Heart left ventricle (tissue), 13 donors: ENCODE results near the gene PLEKHG3.

Source experiments
- POLR2A ChIP-seq, 2 donors: fragments of 450-650 bp; IDR thresholded peaks; one replicate each; pipeline ENCODE4 v1.6.1; 2017; ENCODE audit warnings: antibody characterized with exemption in 2 of 2, mild to moderate bottlenecking in 2 of 2, moderate library complexity in 2 of 2
- TF ChIP-seq, protein P1 (sequence below), 12 donors: fragments of 200-600 bp; sonication (generic) in 4 of 12; IDR thresholded peaks; one replicate each; pipeline versions ENCODE4 v1.5.0 to v1.8.0; 2018 to 2022; ENCODE audit warnings: antibody characterized with exemption in 12 of 12, mild to moderate bottlenecking in 5 of 12
- donor health status: ischemic (EF 13 %, LVEDD 7.1; RV severe dilation, severe dysfunction).
- donor health status: DM: no; HTN: yes; CAD: no.
- donor health status: DM: no; HTN: no; CAD: no.
- donor health status: ischemic (EF 25% LVEDD 6.9; RV normal size, moderate dysfunction).
- donor health status: ischemic (EF 25% LVEDD 5.7; RV mildly dilated, moderate dysfunction).
- donor health status: ischemic (EF 35%, LVEDD 5.7; RV mildly dilated, moderate dysfunction).
- donor health status: nonischemic (EF 11% LVEDD 7.7; RV severe dilation, severe dysfunction).
- donor health status: DM: yes; HTN: yes; CAD: no.
- donor health status: PGD.
- donor health status: ischemic (EF 29% LVEDD 5.4; RV normal size, mild dysfunction).
- donor health status: nonischemic (EF 23%, LVEDD 6.1; RV moderate dilation, normal function).

- TF ChIP-seq, protein P1, sequence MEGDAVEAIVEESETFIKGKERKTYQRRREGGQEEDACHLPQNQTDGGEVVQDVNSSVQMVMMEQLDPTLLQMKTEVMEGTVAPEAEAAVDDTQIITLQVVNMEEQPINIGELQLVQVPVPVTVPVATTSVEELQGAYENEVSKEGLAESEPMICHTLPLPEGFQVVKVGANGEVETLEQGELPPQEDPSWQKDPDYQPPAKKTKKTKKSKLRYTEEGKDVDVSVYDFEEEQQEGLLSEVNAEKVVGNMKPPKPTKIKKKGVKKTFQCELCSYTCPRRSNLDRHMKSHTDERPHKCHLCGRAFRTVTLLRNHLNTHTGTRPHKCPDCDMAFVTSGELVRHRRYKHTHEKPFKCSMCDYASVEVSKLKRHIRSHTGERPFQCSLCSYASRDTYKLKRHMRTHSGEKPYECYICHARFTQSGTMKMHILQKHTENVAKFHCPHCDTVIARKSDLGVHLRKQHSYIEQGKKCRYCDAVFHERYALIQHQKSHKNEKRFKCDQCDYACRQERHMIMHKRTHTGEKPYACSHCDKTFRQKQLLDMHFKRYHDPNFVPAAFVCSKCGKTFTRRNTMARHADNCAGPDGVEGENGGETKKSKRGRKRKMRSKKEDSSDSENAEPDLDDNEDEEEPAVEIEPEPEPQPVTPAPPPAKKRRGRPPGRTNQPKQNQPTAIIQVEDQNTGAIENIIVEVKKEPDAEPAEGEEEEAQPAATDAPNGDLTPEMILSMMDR (IDR thresholded peaks at IDR 0.05), result no peak
- no peak for TF ChIP-seq POLR2A (IDR thresholded peaks at IDR 0.05)
These were observed 79.8 kb downstream of the PLEKHG3 start for GRCh38 chr14:64784006-64784405.
